HFFc6 (cell line): ENCODE data around the gene CORT. TPM values are rescaled to one million over a fixed set of nuclear protein-coding genes. Genes with fewer than 3 reads are reported as not detected.
"Not testable (repeated sequence)": the region's sequence is repeated elsewhere in the genome, so short reads cannot be mapped to it uniquely, and the experiment has no call there.

Experiments used
- DNase-seq: peaks from one replicate; pipeline ENCODE4 v3.0.0-alpha.2; 2018
- H3K27ac Mint-ChIP-seq: 2 replicates; pipeline ENCODE4 v1.8.0; 2020; ENCODE audit warnings: mild to moderate bottlenecking, mixed read lengths
- H3K27me3 Mint-ChIP-seq: 2 replicates; pipeline ENCODE4 v1.8.0; 2021; ENCODE audit warnings: mild to moderate bottlenecking, moderate library complexity, mixed read lengths; ENCODE audit not compliant: insufficient read depth
- H3K36me3 Mint-ChIP-seq: 2 replicates; pipeline ENCODE4 v1.8.0; 2021; ENCODE audit warnings: low read depth, mixed read lengths
- H3K4me1 Mint-ChIP-seq: 2 replicates; pipeline ENCODE4 v1.8.0; 2020; ENCODE audit warnings: low read depth, mixed read lengths
- H3K4me3 Mint-ChIP-seq: 2 replicates; pipeline ENCODE4 v1.8.0; 2020; ENCODE audit warnings: mild to moderate bottlenecking, moderate library complexity, mixed read lengths
- H3K9me3 Mint-ChIP-seq: 2 replicates; pipeline ENCODE4 v1.8.0; 2020; ENCODE audit warnings: mild to moderate bottlenecking, mixed read lengths
- total RNA-seq, 6 experiments: library from RNA; stranded (reverse); fragmentation: NEBNext Ultra II Directional; extraction: Animal tissue kit (Norgen Biotek cat#: 25700); gene quantifications; 2 replicates in 1 of 6; 3 replicates in 5 of 6; pipeline ENCODE4 v1.2.3, GENCODE V29; 2021
- TF ChIP-seq, protein P1 (sequence below): fragments of 200-600 bp; sonication (generic); IDR thresholded peaks from 2 replicates; pipeline ENCODE4 v1.5.0; 2021; ENCODE audit warnings: antibody characterized with exemption, mild to moderate bottlenecking

The CORT gene
- total RNA-seq, 6 experiments from 2014 or later = 0.43 TPM; not detected in 4

DNA sequence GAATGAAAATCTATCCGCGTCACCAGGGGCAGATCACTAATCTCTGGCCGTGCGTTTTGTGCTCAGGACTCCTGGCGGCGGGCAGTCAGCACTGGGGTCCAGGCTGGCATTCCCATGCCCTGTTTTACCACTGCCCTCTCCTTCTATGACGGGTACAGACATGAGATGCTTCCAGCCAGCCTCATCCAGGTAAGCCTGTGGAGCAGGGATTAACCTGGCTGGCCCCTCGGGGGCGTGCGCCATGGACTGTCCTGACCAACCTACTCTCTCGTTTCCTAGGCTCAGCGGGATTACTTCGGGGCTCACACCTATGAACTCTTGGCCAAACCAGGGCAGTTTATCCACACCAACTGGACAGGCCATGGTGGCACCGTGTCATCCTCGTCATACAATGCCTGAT is 30.5 kb upstream of the CORT start:
- DNase-seq = no peak
- Mint-ChIP-seq H3K27me3 (no peaks in the 10 kb centered on the region; the same call in 1 of the 2 replicates), H3K4me1 (peaks cover 18% of the 10 kb centered on the region), H3K36me3 (peaks cover 55% of the 10 kb centered on the region), H3K9me3 (no peaks in the 10 kb centered on the region), H3K27ac (0 out of 2 replicates have a peak overlapping the region, but pooled peaks have one; percentile 31), H3K4me3 (no peak overlapping the region)
- TF ChIP-seq, protein P1, sequence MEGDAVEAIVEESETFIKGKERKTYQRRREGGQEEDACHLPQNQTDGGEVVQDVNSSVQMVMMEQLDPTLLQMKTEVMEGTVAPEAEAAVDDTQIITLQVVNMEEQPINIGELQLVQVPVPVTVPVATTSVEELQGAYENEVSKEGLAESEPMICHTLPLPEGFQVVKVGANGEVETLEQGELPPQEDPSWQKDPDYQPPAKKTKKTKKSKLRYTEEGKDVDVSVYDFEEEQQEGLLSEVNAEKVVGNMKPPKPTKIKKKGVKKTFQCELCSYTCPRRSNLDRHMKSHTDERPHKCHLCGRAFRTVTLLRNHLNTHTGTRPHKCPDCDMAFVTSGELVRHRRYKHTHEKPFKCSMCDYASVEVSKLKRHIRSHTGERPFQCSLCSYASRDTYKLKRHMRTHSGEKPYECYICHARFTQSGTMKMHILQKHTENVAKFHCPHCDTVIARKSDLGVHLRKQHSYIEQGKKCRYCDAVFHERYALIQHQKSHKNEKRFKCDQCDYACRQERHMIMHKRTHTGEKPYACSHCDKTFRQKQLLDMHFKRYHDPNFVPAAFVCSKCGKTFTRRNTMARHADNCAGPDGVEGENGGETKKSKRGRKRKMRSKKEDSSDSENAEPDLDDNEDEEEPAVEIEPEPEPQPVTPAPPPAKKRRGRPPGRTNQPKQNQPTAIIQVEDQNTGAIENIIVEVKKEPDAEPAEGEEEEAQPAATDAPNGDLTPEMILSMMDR = no peak

DNA sequence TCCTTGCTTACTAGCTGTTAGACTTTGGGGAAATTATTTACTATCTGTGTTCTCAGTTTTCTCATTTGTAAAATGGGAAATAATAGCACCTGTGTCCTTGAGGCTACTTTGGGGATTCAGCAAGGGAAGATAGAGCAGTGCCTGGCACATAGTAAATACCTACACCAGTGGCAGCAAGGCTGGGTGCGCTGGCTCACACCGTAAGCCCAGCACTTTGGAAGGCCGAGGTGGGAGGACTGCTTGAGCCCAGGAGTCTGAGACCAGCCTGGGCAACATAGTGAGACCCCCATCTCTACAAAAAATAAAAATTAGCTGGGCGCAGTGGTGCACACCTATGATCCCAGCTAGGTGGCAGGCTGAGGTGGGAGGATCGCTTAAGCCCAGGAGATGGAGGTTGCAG is 28.2 kb upstream of the CORT start:
- H3K27ac Mint-ChIP-seq = no peak overlapping the region
- H3K4me3 Mint-ChIP-seq = no peak overlapping the region
- H3K9me3 Mint-ChIP-seq = no peaks in the 10 kb centered on the region
- H3K4me1 Mint-ChIP-seq = peaks cover 18% of the 10 kb centered on the region
- TF ChIP-seq, protein P1 = no peak
- H3K27me3 Mint-ChIP-seq = no peaks in the 10 kb centered on the region; the same call in 1 of the 2 replicates
- H3K36me3 Mint-ChIP-seq = peaks cover 42% of the 10 kb centered on the region
- no peak for DNase-seq

DNA sequence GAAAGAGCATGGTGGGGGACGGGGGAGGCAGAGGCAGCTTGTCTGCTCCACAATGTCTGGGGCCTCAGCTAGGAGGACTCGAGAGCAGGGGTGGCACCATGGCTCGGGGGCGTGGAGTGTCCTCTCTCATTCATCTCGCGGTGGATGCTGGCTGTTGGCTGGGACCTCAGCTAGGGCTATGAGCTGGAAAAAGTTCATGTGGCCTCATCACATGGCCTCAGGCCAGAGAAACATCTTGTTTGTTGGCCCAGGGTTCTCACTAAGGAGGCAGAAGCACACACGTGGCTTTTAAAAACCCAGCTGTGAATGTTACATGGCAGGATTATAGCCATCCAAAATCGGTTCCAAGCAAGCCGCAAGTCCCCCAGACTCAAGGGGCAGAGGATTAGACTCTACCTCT is 25.8 kb upstream of the CORT start:
- Mint-ChIP-seq H3K4me1 (peaks cover 18% of the 10 kb centered on the region), H3K27me3 (peaks cover 2% of the 10 kb centered on the region), H3K9me3 (no peaks in the 10 kb centered on the region), H3K36me3 (peaks cover 28% of the 10 kb centered on the region), H3K27ac (peak overlapping the region; percentile 73), H3K4me3 (no peak overlapping the region)
- TF ChIP-seq, protein P1 = peak; percentile 27; the same call in 1 of the 2 replicates
- DNase-seq = peak; percentile 75

DNA sequence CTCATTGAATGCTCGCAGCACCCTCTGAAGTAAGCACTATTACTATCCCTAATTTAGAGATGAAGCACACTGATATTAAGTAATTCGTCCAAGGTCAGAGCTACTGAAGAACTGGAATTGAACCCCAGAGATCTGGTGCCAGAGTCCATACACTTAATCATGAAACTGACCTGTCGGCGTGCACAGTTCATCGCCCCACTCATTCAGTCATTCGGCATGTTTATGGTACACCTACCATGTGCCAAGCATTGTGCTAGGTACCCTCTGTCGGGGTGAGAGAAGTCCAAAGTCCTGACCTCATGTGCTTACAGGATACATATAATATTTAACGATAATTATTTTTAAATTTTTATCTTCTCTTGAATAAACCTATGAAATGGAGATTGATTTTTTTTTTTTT is 25.2 kb upstream of the CORT start:
- Mint-ChIP-seq H3K9me3 (no peaks in the 10 kb centered on the region), H3K27ac (no peak overlapping the region), H3K27me3 (peaks cover 2% of the 10 kb centered on the region), H3K36me3 (peaks cover 22% of the 10 kb centered on the region), H3K4me3 (no peak overlapping the region), H3K4me1 (peaks cover 18% of the 10 kb centered on the region)
- TF ChIP-seq, protein P1 = no peak
- DNase-seq = no peak

DNA sequence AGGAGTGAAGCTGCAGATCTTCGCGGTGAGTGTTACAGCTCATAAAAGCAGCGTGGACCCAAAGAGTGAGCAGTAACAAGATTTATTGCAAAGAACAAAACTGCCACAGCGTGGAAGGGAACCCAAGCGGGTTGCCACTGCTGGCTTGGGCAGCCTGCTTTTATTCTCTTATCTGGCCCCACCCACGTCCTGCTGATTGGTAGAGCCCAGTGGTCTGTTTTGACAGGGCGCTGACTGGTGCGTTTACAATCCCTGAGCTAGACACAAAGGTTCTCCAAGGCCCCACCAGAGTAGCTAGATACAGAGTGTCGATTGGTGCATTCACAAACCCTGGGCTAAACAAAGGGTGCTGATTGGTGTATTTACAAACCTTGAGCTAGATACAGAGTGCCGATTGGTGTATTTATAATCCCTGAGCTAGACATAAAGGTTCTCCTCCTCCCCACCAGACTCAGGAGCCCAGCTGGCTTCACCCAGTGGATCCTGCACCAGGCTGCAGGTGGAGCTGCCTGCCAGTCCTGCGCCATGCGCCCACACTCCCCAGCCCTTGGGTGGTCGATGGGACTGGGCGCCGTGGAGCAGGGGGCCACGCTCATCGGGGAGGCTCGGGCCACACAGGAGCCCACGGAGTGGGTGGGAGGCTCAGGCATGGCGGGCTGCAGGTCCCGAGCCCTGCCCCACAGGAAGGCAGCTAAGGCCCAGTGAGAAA is 23.9 kb upstream of the CORT start:
- not testable (repeated sequence) for DNase-seq, H3K27me3 Mint-ChIP-seq, H3K9me3 Mint-ChIP-seq
- Mint-ChIP-seq H3K4me3 (peak overlapping the region; percentile 74; the same call in 1 of the 2 replicates), H3K4me1 (peaks cover 25% of the 10 kb centered on the region), H3K36me3 (peaks cover 13% of the 10 kb centered on the region), H3K27ac (peak overlapping the region; percentile 38; the same call in 1 of the 2 replicates)

DNA sequence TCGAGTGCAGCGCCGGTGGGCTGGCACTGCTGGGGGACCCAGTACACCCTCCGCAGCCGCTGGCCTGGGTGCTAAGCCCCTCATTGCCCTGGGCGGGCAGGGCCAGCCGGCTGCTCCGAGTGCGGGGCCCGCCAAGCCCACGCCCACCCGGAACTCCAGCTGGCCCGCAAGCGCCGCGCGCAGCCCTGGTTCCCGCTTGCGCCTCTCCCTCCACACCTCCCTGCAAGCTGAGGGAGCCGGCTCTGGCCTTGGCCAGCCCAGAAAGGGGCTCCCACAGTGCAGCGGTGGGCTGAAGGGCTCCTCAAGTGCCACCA is 23.3 kb upstream of the CORT start:
- not testable (repeated sequence) for H3K4me3 Mint-ChIP-seq, H3K9me3 Mint-ChIP-seq, H3K27me3 Mint-ChIP-seq, H3K27ac Mint-ChIP-seq, DNase-seq
- H3K36me3 Mint-ChIP-seq = peaks cover 13% of the 10 kb centered on the region
- peaks cover 31% of the 10 kb centered on the region for H3K4me1 Mint-ChIP-seq
